ENCODE data around the gene SPRED1.

DNA sequence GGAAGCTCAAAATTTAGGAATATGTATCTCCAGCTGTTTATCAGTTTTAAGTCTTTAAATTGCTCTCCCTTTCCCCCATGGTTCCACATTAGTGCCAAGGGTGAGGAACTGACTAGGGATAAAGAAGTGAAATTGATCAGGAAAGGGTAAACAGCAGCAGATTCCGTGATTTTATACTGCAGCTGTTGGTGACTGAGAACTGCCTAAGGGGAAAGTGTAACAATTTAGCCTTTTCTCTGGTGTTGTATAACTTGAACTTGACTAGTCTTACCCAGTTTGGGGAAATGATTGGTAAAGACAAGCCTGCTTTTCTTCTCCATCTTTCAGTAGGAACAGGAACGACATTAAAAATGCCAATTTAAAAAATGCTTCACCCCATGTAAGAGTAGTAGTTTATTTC is 5.0 kb downstream of the SPRED1 start:
- TF ChIP-seq, protein P1, sequence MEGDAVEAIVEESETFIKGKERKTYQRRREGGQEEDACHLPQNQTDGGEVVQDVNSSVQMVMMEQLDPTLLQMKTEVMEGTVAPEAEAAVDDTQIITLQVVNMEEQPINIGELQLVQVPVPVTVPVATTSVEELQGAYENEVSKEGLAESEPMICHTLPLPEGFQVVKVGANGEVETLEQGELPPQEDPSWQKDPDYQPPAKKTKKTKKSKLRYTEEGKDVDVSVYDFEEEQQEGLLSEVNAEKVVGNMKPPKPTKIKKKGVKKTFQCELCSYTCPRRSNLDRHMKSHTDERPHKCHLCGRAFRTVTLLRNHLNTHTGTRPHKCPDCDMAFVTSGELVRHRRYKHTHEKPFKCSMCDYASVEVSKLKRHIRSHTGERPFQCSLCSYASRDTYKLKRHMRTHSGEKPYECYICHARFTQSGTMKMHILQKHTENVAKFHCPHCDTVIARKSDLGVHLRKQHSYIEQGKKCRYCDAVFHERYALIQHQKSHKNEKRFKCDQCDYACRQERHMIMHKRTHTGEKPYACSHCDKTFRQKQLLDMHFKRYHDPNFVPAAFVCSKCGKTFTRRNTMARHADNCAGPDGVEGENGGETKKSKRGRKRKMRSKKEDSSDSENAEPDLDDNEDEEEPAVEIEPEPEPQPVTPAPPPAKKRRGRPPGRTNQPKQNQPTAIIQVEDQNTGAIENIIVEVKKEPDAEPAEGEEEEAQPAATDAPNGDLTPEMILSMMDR (conservative IDR thresholded peaks at IDR 0.05; ENCODE audit: low read depth, low read length), result no peak
- TF ChIP-seq, protein P2, sequence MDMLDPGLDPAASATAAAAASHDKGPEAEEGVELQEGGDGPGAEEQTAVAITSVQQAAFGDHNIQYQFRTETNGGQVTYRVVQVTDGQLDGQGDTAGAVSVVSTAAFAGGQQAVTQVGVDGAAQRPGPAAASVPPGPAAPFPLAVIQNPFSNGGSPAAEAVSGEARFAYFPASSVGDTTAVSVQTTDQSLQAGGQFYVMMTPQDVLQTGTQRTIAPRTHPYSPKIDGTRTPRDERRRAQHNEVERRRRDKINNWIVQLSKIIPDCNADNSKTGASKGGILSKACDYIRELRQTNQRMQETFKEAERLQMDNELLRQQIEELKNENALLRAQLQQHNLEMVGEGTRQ (IDR thresholded peaks at IDR 0.05; ENCODE audit: low read depth, low read length), result no peak
- TF ChIP-seq MXI1 (IDR thresholded peaks at IDR 0.05; ENCODE audit: borderline replicate concordance, low read depth, low read length), result no peak
- TF ChIP-seq RAD21 (IDR thresholded peaks at IDR 0.05; ENCODE audit: low read length), result no peak
- TF ChIP-seq POLR2A (IDR thresholded peaks at IDR 0.05; ENCODE audit: low read depth, low read length), result no peak
- TF ChIP-seq, protein P3, sequence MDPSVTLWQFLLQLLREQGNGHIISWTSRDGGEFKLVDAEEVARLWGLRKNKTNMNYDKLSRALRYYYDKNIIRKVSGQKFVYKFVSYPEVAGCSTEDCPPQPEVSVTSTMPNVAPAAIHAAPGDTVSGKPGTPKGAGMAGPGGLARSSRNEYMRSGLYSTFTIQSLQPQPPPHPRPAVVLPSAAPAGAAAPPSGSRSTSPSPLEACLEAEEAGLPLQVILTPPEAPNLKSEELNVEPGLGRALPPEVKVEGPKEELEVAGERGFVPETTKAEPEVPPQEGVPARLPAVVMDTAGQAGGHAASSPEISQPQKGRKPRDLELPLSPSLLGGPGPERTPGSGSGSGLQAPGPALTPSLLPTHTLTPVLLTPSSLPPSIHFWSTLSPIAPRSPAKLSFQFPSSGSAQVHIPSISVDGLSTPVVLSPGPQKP (IDR thresholded peaks at IDR 0.05; ENCODE audit: borderline replicate concordance, low read depth, low read length), result no peak
- no peak for TF ChIP-seq RFX5 (IDR thresholded peaks at IDR 0.05; ENCODE audit: low read depth, low read length)
- TF ChIP-seq SMC3 (IDR thresholded peaks at IDR 0.05; ENCODE audit: low read depth, low read length), result no peak
- TF ChIP-seq MAFK (IDR thresholded peaks at IDR 0.05; ENCODE audit: low read depth, low read length), result no peak
- no peak for TF ChIP-seq NFE2L2 (IDR thresholded peaks at IDR 0.05; ENCODE audit: low read depth, low read length)
- no peak for TF ChIP-seq FOS (IDR thresholded peaks at IDR 0.05; ENCODE audit: low read depth, low read length)
- no peak for TF ChIP-seq BHLHE40 (IDR thresholded peaks at IDR 0.05; ENCODE audit: low read depth, low read length)
